Effector CD4-positive, alpha-beta T cell (primary cell): ENCODE data around the gene WLS.

ENCODE experiments used
- DNase-seq: peaks from one replicate; pipeline ENCODE4 v3.0.0-alpha.2; 2020

WLS gene

DNA sequence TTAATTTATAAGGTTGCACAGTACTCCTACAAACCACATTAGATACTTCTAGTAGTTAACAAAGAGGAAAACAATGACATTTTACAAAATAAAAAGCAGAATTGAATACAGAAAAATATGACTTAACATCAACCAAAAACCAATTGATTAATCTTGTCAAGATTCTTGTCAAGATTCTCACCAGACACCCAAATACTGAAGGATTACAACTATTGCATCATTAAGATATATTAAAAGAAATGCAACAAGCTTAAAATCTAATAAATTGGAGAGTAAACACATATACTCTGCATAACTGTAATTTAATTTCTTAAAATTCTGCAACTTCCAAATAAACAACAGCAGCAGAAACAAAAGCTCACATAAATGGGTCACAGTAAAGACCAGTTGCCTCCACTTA lies 4.7 kb downstream of the WLS start:
- DNase-seq: no peak

DNA sequence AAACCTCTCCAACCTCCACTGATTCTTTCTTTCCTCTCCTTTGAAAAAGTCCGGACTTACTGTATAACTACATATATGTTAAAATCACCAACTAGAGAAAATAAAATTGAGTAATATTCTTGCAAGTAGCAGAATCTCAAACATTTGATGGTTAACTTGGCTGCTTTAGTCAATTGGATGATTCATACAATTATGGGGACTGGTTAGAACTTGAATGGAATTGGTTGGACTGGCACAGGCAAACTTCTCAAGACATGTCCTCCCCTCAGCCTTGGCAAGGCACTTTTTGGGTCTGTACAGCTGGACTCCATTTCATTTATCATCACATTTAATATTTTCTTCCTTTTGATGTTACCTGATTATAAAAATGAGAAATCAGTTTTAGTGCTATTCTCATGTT lies 6.5 kb downstream of the WLS start:
- DNase-seq: no peak

DNA sequence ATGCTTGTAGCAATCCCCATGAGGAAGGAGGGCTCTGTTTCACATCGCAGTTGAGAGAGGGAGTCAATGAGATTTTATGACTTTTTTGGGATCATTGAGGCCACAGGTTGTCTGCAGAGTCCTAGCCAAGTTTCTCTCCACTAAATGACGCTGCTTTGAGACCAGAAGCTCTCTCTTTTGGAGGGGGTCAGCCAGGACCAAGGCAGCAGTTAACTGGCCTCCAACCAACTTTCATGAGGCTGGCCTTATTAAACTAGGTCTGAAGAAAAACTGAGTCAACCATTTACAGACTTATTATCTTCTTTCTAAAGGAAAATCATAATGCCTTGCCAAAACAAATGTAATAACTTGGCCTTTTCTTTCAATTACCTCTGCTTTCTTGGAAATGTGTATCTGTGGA lies 8.6 kb downstream of the WLS start:
- no peak for DNase-seq

DNA sequence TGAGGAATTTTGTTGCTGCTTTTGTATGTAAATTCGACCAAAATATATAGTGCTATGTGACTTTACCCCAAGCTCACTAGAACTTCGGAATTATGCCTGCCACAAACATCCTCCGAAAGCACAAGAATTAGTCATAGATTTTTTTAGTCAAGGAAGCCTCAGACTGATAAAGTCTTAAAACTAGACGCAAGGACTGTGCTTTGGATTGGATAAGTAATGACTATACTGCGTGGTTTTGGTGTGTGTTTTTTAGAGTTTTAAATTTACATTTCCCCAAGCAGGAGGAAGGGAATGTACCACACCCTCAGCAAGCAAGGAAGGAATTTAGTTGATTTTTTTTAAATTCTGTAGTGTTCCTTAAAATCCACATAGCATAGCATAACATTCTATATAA lies 10.3 kb downstream of the WLS start:
- DNase-seq: no peak

DNA sequence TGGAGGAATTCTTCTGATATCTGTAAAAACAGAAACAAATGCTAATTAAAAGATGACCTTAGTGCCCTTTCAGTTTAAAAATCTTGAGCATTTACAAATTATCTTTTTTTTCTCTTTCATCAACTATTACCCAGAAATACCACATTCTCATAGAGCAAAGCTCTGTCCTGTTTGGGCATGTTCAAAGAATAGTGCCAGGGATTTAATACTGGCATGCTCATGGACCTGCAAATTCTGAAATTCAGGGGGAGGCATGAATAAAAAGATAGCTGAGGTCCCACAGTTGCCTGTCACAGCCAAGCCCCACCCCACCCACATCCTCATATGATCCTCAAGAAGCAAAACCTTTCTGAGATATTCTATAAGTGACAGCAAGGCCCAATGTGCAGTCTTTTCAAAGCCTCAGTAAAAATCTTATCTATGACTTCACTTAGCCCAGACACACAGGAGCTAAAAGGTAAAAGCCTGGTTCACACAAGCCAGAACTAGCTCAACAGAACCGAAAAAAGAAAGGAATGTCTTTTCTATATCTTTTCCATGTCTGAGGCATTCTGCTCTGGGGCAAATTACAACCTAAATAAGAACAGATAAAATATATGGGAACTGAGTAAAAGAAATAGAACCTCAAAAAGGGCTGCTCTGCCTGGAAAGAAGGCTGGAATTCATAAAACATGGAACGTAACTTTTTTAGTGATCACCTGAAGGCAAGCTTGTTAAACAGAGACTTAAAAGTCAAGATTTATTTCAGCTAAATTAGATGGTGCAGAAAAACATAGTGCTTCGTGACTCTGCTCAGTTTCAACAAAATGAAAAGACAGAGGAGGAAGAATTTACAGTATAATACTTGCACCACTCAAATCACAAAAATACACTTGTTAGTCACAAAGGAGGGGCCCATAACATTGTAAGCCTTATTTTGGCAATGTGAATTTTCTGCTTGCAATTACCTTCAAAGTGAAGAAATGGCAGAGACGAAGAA lies 11.0 kb downstream of the WLS start:
- DNase-seq: no peak

DNA sequence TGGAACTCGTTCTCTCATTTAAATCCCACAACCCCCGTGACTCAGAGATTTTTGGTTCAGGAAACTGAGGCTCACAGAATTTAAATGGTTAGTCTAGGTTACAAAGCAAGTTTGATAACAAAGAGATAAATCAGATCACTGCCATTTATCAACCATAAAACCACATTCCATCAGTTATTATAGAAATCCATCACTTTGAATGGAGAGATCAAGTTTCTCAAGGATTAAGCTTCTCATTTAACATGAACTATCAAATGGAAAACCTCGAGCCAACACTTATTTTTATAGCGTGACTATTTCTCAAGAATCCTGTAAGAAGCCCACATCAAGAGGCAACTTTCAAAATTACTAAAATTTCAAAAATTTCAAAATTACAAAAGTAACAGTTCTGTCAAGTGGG lies 11.9 kb downstream of the WLS start:
- no peak for DNase-seq

DNA sequence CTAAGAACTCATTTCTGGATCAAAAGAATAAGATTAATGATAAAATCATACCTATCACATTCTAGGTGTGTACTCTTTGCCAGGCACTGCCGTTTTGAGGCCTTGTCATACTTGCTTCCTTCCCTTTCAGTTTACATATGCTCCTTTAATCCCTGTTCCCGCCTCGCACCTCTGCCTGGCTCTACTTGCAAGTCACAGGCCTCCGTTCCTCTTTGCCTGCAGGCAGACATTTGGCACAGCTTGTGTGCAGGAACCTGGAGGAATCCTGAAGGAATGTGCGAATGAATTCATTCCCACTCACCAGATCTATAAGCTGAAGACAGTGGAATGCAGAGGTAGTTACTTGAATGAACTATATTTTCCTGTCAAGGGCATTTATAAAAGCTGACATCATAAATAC lies 13.8 kb downstream of the WLS start:
- DNase-seq: no peak

DNA sequence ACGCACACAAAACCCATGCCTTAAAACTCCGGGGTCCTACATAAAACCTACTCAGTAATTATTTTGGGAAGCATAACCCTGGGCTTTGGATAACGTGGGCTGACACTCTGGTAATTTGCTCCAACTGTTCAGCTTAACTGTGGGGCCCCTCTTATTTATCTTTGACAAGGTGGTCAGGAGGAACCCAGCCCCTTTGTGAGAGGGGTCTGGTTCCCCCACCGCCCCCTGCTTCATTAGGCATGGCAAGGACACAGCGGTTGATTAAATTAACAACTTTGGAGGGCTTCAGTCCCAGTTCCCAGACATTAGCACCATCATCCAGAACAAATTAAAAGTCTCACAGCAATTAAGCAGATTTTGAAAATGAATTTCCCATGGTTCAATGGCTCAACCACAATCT lies 14.7 kb downstream of the WLS start:
- DNase-seq: no peak

DNA sequence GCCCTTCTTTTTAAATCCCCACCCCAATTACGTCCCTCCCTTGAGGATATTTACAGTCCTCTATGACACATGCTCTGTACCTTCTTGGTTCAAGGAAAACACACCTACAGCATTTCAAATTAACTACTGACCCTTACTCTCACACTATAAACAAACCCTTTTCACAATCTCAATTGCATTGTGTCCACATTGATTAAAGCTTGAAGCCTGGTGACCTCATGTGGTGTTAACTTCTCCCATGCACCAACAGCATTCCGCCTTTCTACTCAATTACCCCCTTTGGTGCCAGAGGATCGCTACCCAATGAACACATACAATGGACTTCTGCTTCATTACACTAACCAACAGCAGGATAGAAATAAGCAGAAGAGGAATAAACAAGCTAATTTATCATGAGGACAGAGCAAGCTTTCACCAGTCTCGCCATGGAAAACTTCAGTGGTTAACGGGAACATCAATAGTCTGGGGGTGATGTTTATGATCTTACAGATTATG lies 15.2 kb downstream of the WLS start:
- no peak for DNase-seq

DNA sequence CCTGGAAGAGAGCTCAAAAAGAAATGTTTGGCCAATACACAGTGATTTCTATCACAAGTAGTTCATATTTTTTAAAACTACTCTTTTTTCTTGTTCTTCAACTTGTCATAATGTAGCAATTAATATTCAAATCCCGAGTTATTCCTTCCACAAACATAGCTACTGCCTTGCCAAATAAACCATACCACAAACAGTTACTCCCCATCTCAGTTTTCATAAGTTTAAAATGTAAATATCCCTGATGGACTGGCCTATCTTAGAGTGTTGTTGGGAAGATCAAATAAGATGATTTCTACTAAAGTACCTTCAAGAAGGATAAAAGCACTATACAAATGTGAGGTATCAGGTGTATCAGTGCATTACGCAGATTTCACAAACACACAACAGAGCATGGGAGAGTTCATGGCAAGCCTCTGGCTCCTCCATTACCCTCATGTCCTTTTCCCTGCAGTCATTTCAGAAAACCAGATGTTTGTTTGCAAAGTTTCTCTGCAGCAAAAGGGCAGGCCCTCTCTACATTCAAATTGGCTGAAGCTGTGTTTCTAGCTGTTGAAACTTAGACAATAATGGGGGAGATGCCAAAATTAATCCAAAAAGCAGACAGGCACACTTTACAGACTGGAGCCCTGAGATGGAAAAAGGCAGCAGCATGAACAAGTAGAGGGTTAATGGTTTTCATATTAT lies 16.1 kb downstream of the WLS start:
- DNase-seq: no peak

DNA sequence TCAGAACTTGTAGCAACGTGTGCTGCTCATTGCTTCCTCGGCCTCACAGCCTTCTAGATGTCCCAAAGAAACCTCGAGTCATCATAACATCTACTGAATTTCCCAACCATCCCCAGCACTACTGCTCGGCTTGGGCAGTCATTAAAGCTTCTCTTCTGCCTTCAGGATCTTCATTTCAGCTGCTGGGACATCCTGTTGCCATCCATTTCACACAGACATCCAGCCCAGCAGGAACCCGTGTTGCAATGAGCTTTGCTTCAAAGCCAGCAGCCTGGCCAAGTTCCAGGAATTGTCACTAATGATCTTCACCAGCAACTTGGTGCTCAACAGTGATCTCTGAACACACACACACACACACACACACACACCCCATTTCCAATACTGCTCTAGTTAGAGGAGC lies 18.5 kb downstream of the WLS start:
- no peak for DNase-seq

DNA sequence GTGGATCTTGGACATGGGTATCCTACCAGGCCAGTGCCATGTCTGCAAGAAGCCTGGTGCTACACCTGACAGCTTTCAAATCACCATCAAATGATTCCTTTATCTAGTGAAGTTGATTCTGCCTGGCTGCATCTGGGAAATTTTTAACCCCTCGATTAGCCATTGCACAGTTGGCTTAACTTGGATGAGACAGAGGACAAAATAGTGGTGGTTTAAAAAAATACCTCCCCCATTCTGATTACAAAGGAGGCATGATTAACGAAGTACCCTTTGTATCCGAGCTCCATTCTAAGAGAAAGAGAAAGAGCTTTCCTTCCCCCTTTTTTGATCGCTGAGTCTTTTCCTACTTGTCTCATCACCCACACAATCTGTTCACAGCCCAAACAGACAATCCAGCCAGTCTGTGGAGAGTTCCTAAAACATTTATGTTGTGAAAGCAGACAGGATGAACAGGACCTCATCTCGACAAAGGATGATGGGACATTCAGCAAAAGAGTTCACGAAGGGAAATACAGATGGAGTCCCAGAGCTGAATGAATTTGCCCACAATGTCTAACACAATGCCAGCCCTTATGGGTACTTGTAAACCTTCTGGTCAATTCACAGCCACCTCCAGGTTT lies 20.5 kb downstream of the WLS start:
- DNase-seq: no peak

DNA sequence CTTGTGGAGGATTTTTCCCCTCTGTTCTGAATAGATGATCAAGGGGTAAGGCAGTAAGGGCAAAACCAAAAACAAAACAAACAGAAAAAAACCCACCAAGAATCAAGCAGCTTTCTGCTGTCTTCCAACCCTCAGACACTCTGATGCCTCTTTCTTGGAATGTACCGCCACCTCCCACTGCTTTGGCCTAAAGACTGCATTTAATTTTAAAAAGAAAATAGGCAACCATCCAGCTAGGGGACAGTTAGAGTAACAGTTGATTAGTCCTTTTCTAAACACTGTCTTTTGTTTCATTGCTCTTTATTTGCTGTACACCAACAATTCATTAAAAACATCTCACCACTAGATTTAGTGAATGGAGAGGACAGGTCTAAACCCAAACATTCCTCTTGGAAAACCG lies 21.5 kb downstream of the WLS start:
- DNase-seq: no peak

DNA sequence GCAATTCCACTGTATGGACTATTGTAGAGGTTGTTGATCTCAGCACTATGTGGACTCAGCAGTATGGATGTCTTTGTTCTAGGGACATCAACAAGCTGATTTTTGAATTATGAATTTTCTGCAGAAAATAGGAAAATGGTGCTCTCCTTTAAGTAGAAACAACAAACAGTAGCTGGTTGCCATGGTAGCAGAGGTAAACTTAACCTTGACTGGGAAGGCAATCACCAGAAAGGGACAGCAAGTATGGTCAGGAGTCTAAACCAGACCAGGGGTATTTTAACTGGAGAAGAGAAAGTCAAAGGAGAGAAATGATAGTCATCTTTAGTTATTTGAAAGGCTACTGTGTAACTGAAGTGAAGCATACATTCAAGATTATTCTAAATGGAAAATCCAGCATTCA lies 22.3 kb downstream of the WLS start:
- DNase-seq: no peak

DNA sequence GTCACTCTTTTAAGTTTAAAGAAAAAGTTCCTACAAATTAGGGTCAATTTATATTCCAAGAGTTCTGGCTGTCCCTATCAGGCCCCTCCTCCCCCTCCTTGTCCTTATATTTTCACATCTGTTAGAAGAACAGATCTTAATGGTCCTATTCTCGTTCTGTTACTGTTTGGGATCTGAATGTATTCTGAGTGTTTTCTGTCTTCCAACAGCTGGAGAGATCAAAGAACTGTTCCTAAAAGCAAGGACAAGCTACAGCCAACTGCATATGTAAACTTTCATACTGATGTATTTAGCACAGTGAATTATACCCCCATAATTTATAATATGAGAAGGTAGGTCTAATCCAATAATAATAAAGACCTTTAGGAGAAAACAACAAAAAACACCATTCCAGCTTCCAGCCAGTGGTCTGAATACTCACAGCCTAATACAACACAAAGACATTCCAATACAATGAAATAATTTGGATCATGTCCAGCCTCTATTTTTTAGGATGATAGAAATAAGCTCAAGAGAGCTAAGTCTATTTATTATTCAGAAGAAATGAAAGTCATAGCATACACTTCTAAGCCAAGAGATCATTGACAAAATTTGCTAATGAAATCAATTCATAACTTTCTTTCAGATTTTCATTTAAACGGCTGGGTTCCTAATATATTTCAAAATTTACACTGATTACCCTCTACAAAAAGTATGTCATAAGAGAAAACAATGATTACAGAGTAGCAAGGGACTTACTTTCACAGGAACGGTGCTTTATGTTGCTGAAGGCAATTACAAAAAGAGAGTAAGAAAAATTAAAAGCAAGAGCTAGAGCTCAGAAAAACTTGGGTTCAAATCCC lies 25.3 kb downstream of the WLS start:
- DNase-seq: no peak

DNA sequence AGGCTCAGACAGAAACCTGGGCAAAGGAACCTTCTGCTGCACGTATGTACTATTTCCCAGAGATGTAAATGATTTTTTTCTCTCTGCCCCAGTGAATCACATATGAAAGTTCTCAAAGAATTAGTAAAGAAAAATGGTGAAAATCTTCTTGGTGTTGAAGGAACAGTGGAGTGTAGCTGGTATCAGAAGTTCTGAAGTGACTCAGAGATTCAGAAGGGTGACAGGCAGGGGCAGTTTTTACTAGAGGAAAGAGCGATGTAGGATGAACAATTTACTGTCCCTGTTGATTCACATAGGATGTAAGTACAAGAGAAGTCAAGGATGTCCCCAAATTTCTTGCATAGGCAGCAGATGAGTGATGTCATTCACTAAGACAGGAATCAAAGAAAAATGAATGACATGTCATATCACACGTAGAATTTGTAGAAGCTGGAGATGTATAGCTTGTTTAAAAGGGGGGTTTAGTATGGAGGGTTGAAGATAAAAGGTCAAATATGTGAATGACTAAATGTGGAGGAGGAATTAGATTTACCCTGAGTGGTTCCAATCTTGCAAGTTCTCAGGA lies 26.4 kb downstream of the WLS start:
- DNase-seq: no peak

DNA sequence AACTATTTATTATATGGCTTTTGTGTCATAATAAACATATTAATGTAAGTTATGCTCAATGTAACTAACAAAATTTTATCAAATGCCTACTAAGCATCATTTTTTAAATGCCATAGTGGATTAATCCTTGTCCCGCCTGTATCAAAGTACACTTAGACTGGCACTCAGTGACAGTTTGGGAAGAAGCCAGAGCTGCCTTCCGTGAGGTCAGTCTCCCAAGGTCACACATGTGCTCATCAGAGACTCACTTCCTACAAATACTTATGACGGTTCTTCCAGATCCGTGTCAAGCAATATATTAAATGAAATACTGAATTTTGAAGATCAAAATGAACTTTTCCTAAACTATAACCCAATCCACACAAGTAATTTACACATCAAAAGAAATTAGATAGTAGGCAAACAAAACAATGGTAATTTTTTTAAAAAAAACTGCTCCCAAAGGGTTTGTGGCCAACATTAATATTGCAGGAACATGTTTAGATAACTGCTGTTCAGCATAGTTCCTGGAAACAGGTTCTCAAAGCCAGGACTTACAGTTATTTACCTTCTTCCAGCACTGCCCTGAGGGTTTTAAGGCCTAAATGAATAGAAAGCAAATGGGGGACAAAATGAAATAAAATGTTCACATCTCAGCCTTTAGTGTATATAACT lies 27.2 kb downstream of the WLS start:
- DNase-seq: no peak

DNA sequence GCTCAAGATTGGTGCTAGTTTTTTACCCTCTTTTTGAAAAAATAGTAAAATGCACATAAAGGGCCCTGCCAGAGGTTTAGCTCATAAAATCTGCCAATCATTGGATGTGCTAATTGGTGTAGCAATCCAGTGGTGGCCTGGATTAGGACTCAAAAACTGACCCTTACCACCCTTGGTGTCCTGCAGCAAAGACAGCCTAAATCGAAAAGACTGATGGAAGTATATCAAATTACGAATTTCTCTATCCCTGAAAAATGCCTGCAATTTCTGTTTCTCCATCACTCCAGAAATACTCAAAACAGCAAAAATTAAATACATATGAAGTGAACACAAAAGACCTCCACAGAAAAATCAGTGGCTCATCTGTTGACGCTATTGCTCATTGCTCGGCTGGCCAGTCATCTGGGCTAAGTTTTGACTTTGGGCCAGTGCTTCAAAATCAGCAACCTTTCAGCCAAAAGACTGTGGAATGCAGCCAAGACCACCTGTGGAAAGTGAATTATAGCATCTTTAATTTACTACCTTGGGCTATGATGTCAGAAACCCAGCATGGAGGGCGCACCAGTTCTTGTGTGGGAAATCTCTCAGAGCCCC lies 30.0 kb downstream of the WLS start:
- no peak for DNase-seq

DNA sequence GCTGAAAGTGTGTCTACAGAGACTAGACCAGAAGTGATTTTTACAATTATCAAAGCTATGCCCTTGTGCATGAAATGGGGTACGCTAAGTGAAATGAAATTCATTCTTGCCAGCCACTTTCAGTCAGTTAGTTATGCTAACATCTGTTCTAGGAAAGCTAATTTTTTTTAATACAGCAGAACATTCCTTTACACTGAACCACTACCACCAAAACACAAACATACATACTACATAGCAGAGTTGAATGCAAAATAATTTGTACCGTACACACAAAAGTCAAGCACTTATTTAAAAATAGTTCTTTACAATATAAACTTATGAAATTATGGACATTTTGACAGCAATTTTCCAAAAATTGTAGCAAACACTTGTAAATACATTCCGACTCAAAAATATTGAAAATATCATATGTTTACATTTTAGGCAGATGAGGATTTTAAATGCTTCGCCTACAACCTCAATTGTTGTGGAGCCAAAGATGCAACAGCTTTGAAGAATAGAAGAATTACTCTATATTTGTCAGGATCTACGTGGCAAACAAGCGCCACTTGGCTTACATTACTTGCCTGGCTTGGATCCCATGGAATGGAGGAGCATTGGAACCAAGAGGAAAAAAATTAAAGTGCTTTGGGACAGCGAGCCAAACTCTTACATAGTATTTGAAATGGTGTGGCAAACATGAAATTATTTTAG lies 30.6 kb downstream of the WLS start:
- no peak for DNase-seq

DNA sequence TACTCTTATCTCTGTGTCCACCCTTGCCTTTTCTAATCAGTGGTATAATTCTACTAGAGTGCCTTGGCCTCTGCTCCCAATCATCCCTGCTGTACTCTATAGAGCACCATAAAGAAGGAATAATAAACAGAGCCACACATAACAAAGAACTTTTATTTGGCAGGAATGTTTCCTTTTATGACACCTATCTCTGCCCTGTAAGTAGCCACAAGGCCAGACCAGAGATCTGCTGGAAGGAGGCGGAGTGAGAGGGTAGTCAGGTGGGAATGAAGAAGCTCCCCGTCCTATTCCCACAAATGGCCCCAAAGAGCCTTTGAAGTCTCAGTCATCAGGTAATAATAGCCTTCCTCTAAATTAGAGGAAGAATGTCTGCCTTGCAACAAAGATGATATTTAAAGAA lies 32.7 kb downstream of the WLS start:
- no peak for DNase-seq

DNA sequence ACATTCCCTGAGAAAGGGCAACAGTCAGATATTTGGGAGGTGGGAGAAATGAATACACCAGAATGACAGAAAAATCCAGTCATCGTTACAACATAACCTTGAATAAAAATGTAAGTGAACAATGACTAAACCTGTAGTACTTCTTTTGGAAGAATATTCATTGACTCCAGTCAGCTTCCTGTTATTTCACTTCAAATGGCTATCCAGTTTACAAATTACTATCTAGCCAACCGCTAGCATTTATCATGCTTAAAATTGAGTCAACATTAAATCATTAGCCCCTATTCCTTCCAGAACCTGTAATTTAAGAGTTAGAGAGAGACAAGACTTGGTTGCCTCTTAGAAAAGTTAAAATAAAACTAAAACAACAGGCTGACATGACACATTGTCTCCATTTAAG lies 33.6 kb downstream of the WLS start:
- no peak for DNase-seq
